Esophagus (tissue), 2 donors: ENCODE data around the gene RNF212B. TPM values are rescaled to one million over a fixed set of nuclear protein-coding genes. Genes with fewer than 3 reads are reported as not detected.
"Not testable (repeated sequence)": the region's sequence is repeated elsewhere in the genome, so short reads cannot be mapped to it uniquely, and the experiment has no call there.

Experiments used
- H3K27ac ChIP-seq, 2 donors: one replicate each; pipeline ENCODE4 v1.5.1; 2013; ENCODE audit warnings: low read depth in 2 of 2, mild to moderate bottlenecking in 2 of 2, inconsistent platforms in 1 of 2, low read length in 1 of 2, moderate library complexity in 1 of 2
- H3K27me3 ChIP-seq, 2 donors: one replicate each; pipeline ENCODE4 v1.6.1; 2013; ENCODE audit warnings: low read length in 2 of 2, control low read depth in 1 of 2, mild to moderate bottlenecking in 1 of 2; ENCODE audit not compliant: insufficient read depth in 2 of 2, control insufficient read depth in 1 of 2
- H3K36me3 ChIP-seq, 2 donors: one replicate each; pipeline ENCODE4 v1.6.1; 2013; ENCODE audit warnings: low read length in 1 of 2; ENCODE audit not compliant: control insufficient read depth in 2 of 2, insufficient read depth in 2 of 2
- H3K4me1 ChIP-seq, 2 donors: one replicate each; pipeline ENCODE4 v1.6.1; 2013; ENCODE audit warnings: low read length in 1 of 2; ENCODE audit not compliant: control insufficient read depth in 2 of 2, insufficient read depth in 2 of 2
- H3K4me3 ChIP-seq, 2 donors: one replicate each; pipeline ENCODE4 v1.5.1; 2013; ENCODE audit warnings: low read length in 2 of 2, mild to moderate bottlenecking in 2 of 2, low read depth in 1 of 2, moderate library complexity in 1 of 2
- H3K9me3 ChIP-seq, 2 donors: one replicate each; pipeline ENCODE4 v1.6.1; 2013; ENCODE audit warnings: mild to moderate bottlenecking in 2 of 2, low read depth in 1 of 2, low read length in 1 of 2, moderate library complexity in 1 of 2; ENCODE audit not compliant: control insufficient read depth in 2 of 2, insufficient read depth in 1 of 2
- WGBS, 2 donors: extraction: QIAGEN DNeasy Blood & Tissue Kit; methylation state at CpG; one replicate each; pipeline ENCODE4 v1.1.7; 2013; 5-methylcytosine and 5-hydroxymethylcytosine counted together
- polyA plus RNA-seq, 2 donors: library from polyadenylated mRNA; stranded (reverse); fragments of 200-250 nt; gene quantifications; one replicate each; pipeline ENCODE4 v1.2.3, GENCODE V29; 2013
- donor health status: healthy with polysubstance abuse.
- donor health status: Bipolar disorder and iron deficiency.

The RNF212B gene
- polyA plus RNA-seq, 2 donors, result not detected

GRCh38 chr14:23260849-23261248 is 23.1 kb downstream of the RNF212B start:
- WGBS, 2 donors, result 81 to 85% methylated on average over 8 of the region's 8 CpGs
- H3K4me3 ChIP-seq, H3K27me3 ChIP-seq, H3K27ac ChIP-seq, H3K4me1 ChIP-seq, H3K36me3 ChIP-seq, H3K9me3 ChIP-seq: not testable (repeated sequence)

GRCh38 chr14:23269193-23269592 is 31.5 kb downstream of the RNF212B start:
- WGBS, 2 donors, result 91 to 93% methylated on average over 7 of the region's 7 CpGs
- Histone ChIP-seq H3K4me3 (no peak overlapping the region), H3K4me1 (no peaks in the 10 kb centered on the region), H3K9me3 (no peaks in the 10 kb centered on the region), H3K27ac (no peak overlapping the region), H3K27me3 (no peaks in the 10 kb centered on the region), H3K36me3 (no peaks in the 10 kb centered on the region)

- no peaks in the 10 kb centered on the region for H3K27me3 ChIP-seq
- H3K36me3 ChIP-seq, result peaks cover 0 to 6% of the 10 kb centered on the region in 2 donors
- H3K9me3 ChIP-seq, result no peaks in the 10 kb centered on the region
- peak overlapping the region in 1 of 2 donors; percentile 5 for H3K27ac ChIP-seq
- H3K4me1 ChIP-seq, result no peaks in the 10 kb centered on the region
- 95 to 96% methylated on average over 2 of the region's 2 CpGs for WGBS, 2 donors
- no peak overlapping the region for H3K4me3 ChIP-seq
Measured at GRCh38 chr14:23275412-23275811, 37.7 kb downstream of the RNF212B start.

- Histone ChIP-seq H3K4me1 (no peaks in the 10 kb centered on the region), H3K9me3 (no peaks in the 10 kb centered on the region), H3K27ac (no peak overlapping the region), H3K4me3 (no peak overlapping the region), H3K36me3 (peaks cover 0 to 6% of the 10 kb centered on the region in 2 donors), H3K27me3 (no peaks in the 10 kb centered on the region)
- WGBS, 2 donors, result 77 to 85% methylated on average over 3 of the region's 3 CpGs
Measured at GRCh38 chr14:23277189-23277588, 39.5 kb downstream of the RNF212B start.

- not testable (repeated sequence) for H3K4me1 ChIP-seq, H3K27me3 ChIP-seq, H3K4me3 ChIP-seq, H3K27ac ChIP-seq, H3K9me3 ChIP-seq, H3K36me3 ChIP-seq
- WGBS, 2 donors, result 91 to 93% methylated on average over 6 of the region's 6 CpGs
Measured at GRCh38 chr14:23277928-23278327, 40.2 kb downstream of the RNF212B start.

- Histone ChIP-seq H3K36me3 (no peaks in the 10 kb centered on the region), H3K9me3 (no peaks in the 10 kb centered on the region), H3K4me3 (no peak overlapping the region), H3K27ac (no peak overlapping the region), H3K27me3 (no peaks in the 10 kb centered on the region), H3K4me1 (no peaks in the 10 kb centered on the region)
- 94 to 95% methylated on average over 6 of the region's 6 CpGs for WGBS, 2 donors
Measured at GRCh38 chr14:23281247-23281646, 43.5 kb downstream of the RNF212B start.

- peak overlapping the region; percentile 70 to 87 for H3K4me3 ChIP-seq
- WGBS, 2 donors, result 25 to 28% methylated on average over 9 of the region's 9 CpGs
- peak overlapping the region; percentile 90 to 93 for H3K27ac ChIP-seq
- H3K4me1 ChIP-seq, result no peaks in the 10 kb centered on the region
- H3K27me3 ChIP-seq, result no peaks in the 10 kb centered on the region
- H3K9me3 ChIP-seq, result no peaks in the 10 kb centered on the region
- H3K36me3 ChIP-seq, result no peaks in the 10 kb centered on the region
Measured at GRCh38 chr14:23284654-23285529, 47.2 kb downstream of the RNF212B start.

- no peaks in the 10 kb centered on the region for H3K36me3 ChIP-seq
- no peaks in the 10 kb centered on the region for H3K27me3 ChIP-seq
- H3K27ac ChIP-seq, result peak overlapping the region; percentile 90 to 93
- H3K4me3 ChIP-seq, result peak overlapping the region; percentile 70 to 87
- H3K9me3 ChIP-seq, result no peaks in the 10 kb centered on the region
- WGBS, 2 donors, result 0 to 1% methylated on average over 21 to 22 of the region's 22 CpGs
- no peaks in the 10 kb centered on the region for H3K4me1 ChIP-seq
Measured at GRCh38 chr14:23285530-23286019, 47.8 kb downstream of the RNF212B start.

- Histone ChIP-seq H3K27me3 (no peaks in the 10 kb centered on the region), H3K9me3 (no peaks in the 10 kb centered on the region), H3K4me3 (peak within 1 kb of the TSS; percentile 70 to 87), H3K27ac (peak within 1 kb of the TSS; percentile 93 to 99), H3K4me1 (no peaks in the 10 kb centered on the region), H3K36me3 (no peaks in the 10 kb centered on the region)
- WGBS, 2 donors, result 0 to 1% methylated on average over 53 of the region's 53 CpGs
Measured at GRCh38 chr14:23286020-23286901, 48.5 kb downstream of the RNF212B start, which contains the start of gene HOMEZ. Gene HOMEZ, minus strand, starts transcription at chr14:23286132. Its CDS starts 180 bp downstream, at chr14:23285952.
